Endothelial cell of umbilical vein (primary cell): ENCODE results near the gene FGF3. TPM values are rescaled to one million over a fixed set of nuclear protein-coding genes. Genes with fewer than 3 reads are reported as not detected.

Experiments used
- BruUV-seq: library from RNA; stranded (reverse); fragments of 400-500 nt; replicated peaks from 2 replicates; lab custom pipeline; 2021; lab: Mats Ljungman, UMichigan
- CTCF ChIA-PET: fragments of 300-600, 350-600 bp; sonication (Branson Sonifier 250); formaldehyde crosslinking; loops from one replicate; lab custom pipeline; 2021; ENCODE audit warnings: antibody characterized with exemption, inconsistent platforms; lab: Charles Lee
- POLR2A ChIA-PET: fragments of 300-600, 350-600 bp; sonication (Branson Sonifier 250); formaldehyde crosslinking; loops from one replicate; lab custom pipeline; 2021; ENCODE audit warnings: antibody characterized with exemption, inconsistent platforms; lab: Charles Lee
- DNase-seq: peaks from one replicate; pipeline ENCODE4 v3.0.0-alpha.2; 2011; ENCODE audit warnings: low read depth, low spot score
- FAIRE-seq: peaks from 2 replicates; lab custom pipeline; 2011; peaks lifted over from hg19 to GRCh38; lab: Jason Lieb, UNC
- H2AFZ ChIP-seq: 2 replicates; pipeline ENCODE4 v1.6.0; 2012; ENCODE audit warnings: low read depth, low read length, control low read depth, inconsistent platforms
- H3K27ac ChIP-seq: 2 replicates; pipeline ENCODE4 v1.5.1; 2011; ENCODE audit warnings: low read depth, mild to moderate bottlenecking, control low read depth, low read length, moderate library complexity; ENCODE audit not compliant: insufficient read depth
- H3K27me3 ChIP-seq, 2 experiments: 2 replicates each; pipeline versions ENCODE4 v1.6.0 to v1.6.1; 2011; ENCODE audit warnings: low read length in 2 of 2, mixed read lengths in 1 of 2; ENCODE audit not compliant: control insufficient read depth in 2 of 2, insufficient read depth in 2 of 2
- H3K36me3 ChIP-seq, 2 experiments: 2 replicates in 1 of 2; 3 replicates in 1 of 2; pipeline ENCODE4 v1.5.1; 2011; ENCODE audit warnings: low read length in 2 of 2, mild to moderate bottlenecking in 1 of 2, moderate library complexity in 1 of 2; ENCODE audit not compliant: control insufficient read depth in 2 of 2, insufficient read depth in 2 of 2; ENCODE audit errors: extremely low read depth in 1 of 2
- H3K4me1 ChIP-seq: 3 replicates; pipeline ENCODE4 v1.5.1; 2011; ENCODE audit warnings: mild to moderate bottlenecking, low read length; ENCODE audit not compliant: control insufficient read depth, insufficient read depth; ENCODE audit errors: extremely low read depth
- H3K4me2 ChIP-seq: 2 replicates; pipeline ENCODE4 v1.6.1; 2011; ENCODE audit warnings: low read length, control low read depth, mixed read lengths; ENCODE audit not compliant: insufficient read depth
- H3K4me3 ChIP-seq, 3 experiments: fragments of 200-600 bp in 1 of 3; sonication (generic), shearing (Covaris generic) in 1 of 3; replicated peaks in 1 of 3; 2 replicates each; pipeline ENCODE4 v1.5.1; 2011 to 2016; ENCODE audit warnings: control low read depth in 3 of 3, low read length in 3 of 3, mild to moderate bottlenecking in 2 of 3, inconsistent platforms in 1 of 3, low read depth in 1 of 3, moderate library complexity in 1 of 3; ENCODE audit not compliant: insufficient read depth in 1 of 3
- H3K79me2 ChIP-seq: 2 replicates; pipeline ENCODE4 v1.6.0; 2012; ENCODE audit warnings: low read length, inconsistent platforms; ENCODE audit not compliant: control insufficient read depth, insufficient read depth
- H3K9ac ChIP-seq: replicated peaks from 2 replicates; pipeline ENCODE3; 2011; ENCODE audit warnings: low read length, control low read depth; ENCODE audit not compliant: insufficient read depth; ENCODE audit errors: extremely low read depth
- H3K9me1 ChIP-seq: replicated peaks from 3 replicates; pipeline ENCODE4 v1.6.0; 2011; ENCODE audit warnings: mild to moderate bottlenecking, low read length; ENCODE audit not compliant: control insufficient read depth, insufficient read depth; ENCODE audit errors: extremely low read depth
- H3K9me3 ChIP-seq: replicated peaks from 2 replicates; pipeline ENCODE4 v1.5.1; 2012; ENCODE audit warnings: low read length, inconsistent platforms; ENCODE audit not compliant: control insufficient read depth, insufficient read depth
- H4K20me1 ChIP-seq: replicated peaks from 2 replicates; pipeline ENCODE3; 2011; ENCODE audit warnings: mild to moderate bottlenecking, low read length; ENCODE audit not compliant: control insufficient read depth, insufficient read depth; ENCODE audit errors: extremely low read depth
- EZH2 ChIP-seq: IDR thresholded peaks from 2 replicates; pipeline ENCODE4 v1.6.1; 2012; ENCODE audit warnings: borderline replicate concordance, low read depth, mild to moderate bottlenecking, moderate library complexity, low read length, inconsistent platforms; ENCODE audit not compliant: severe bottlenecking
- FOS ChIP-seq: IDR thresholded peaks from 2 replicates; pipeline ENCODE4 v1.6.1; 2011; ENCODE audit warnings: mild to moderate bottlenecking, low read length, moderate library complexity, borderline replicate concordance; ENCODE audit not compliant: insufficient read depth
- GATA2 ChIP-seq: IDR thresholded peaks from 2 replicates; pipeline ENCODE4 v1.7.0; 2011; ENCODE audit warnings: low read depth, mild to moderate bottlenecking, moderate library complexity, mixed read lengths, low read length; ENCODE audit not compliant: insufficient read length, insufficient read depth
- JUN ChIP-seq: IDR thresholded peaks from 2 replicates; pipeline ENCODE4 v1.6.1; 2011; ENCODE audit warnings: borderline replicate concordance, low read depth; ENCODE audit not compliant: insufficient read length, insufficient read depth
- MYC ChIP-seq: IDR thresholded peaks from one replicate; pipeline ENCODE4 v1.6.1; 2011; ENCODE audit warnings: mild to moderate bottlenecking, low read depth, low read length
- POLR2A ChIP-seq: IDR thresholded peaks from 2 replicates; pipeline ENCODE4 v1.6.1; 2012; ENCODE audit warnings: low read depth, mild to moderate bottlenecking, control low read depth, low read length
- POLR2AphosphoS5 ChIP-seq: IDR thresholded peaks from 2 replicates; pipeline ENCODE4 v1.6.1; 2012; ENCODE audit warnings: low read depth, mild to moderate bottlenecking, control low read depth, low read length, moderate library complexity; ENCODE audit not compliant: insufficient read depth
- dilution Hi-C: fragments of 300-500 bp; cut with MboI; formaldehyde crosslinking; loops from one replicate; pipeline ENCODE4 v1.15.0; 2019; ENCODE audit warnings: low sequenced_read_pairs; ENCODE audit not compliant: extremely low pct_ligation_motif_present
- intact Hi-C: fragments of 100-400 bp; cut with micrococcal nuclease; formaldehyde crosslinking; loops from one replicate; pipeline ENCODE4 v1.10.0; 2022
- polyA plus RNA-seq, 4 experiments: library from polyadenylated mRNA; depleted of rRNA in 3 of 4; stranded (reverse) in 3 of 4; unstranded in 1 of 4; fragments of >200 nt; gene quantifications; 2 replicates each; pipeline versions ENCODE4 v1.2.1 to v1.2.3, GENCODE V29; 2011 to 2012; ENCODE audit warnings: missing spikeins in 1 of 4
- total RNA-seq: library from RNA; stranded (reverse); gene quantifications from 2 replicates; pipeline ENCODE4 v1.2.3, GENCODE V29; 2021
- TF ChIP-seq, protein P1 (sequence below): IDR thresholded peaks from 2 replicates; pipeline ENCODE4 v1.6.1; 2011; ENCODE audit not compliant: insufficient read depth, insufficient read length
- TF ChIP-seq, protein P2 (sequence below), 2 donors: IDR thresholded peaks; 1 replicate in 1 of 2; 2 replicates in 1 of 2; pipeline ENCODE4 v1.5.1; 2011; ENCODE audit warnings: low read length in 2 of 2, mild to moderate bottlenecking in 2 of 2, moderate library complexity in 2 of 2, control low read depth in 1 of 2, inconsistent platforms in 1 of 2, low read depth in 1 of 2; ENCODE audit not compliant: insufficient read depth in 1 of 2; ENCODE audit errors: extremely low read depth in 1 of 2

The FGF3 gene
- total and polyA plus RNA-seq, 2 donors (not counting 3 experiments of a cell fraction or from before 2014, with no cell fraction given) = not detected

DNA sequence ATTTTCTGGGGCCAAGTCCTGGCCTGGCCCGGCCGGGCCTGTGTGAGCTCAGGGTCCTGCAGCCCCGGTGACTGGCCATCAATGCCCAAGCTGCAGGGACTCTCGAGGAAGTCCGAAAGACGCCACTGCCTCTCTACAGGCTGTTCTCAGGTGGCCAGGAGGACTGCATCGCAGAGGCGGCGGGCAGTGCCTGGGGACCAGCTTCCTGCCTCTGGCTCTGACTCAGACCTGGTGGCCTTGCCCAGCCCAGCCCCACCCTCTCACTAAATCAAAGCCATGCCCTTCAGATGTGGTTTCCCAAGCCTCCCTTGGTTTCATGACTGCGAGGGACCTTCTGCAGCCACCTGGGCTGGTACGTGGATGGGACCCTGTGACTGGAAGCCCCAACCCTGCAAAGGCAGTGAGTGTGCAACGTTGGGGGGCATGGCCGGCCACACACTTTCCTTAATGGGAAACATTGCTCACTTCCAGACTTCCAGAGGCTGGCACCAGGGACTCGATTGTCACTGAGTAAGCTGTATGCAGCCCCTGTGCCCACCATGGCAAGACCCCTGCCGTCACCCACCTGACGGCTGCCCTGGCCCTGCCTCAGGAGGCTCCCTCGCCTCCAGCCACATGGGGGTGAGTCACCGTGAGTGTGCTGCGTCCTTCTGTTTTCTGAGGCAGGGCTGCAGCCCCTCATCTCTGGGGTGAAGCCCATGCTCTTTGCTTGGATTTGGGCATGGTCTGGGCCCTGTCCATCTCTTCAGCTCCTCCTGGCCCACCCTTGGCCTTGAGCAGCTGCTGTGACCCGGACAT is 6.0 kb upstream of the FGF3 start:
- Histone ChIP-seq H3K4me1 (no peaks in the 10 kb centered on the region), H3K27me3 (peaks cover 5 to 12% of the 10 kb centered on the region in 2 experiments), H3K79me2 (no peaks in the 10 kb centered on the region), H3K9me1 (no peaks in the 10 kb centered on the region), H3K4me3 (no peak overlapping the region), H3K9me3 (no peaks in the 10 kb centered on the region), H3K4me2 (no peak overlapping the region), H4K20me1 (no peaks in the 10 kb centered on the region), H3K9ac (no peak overlapping the region), H2AFZ (no peak overlapping the region), H3K36me3 (no peaks in the 10 kb centered on the region), H3K27ac (no peak overlapping the region)
- no peak for FAIRE-seq
- intact Hi-C loops = no loop called here
- TF ChIP-seq EZH2 = no peak
- TF ChIP-seq MYC = no peak
- no peak for TF ChIP-seq POLR2A
- TF ChIP-seq, protein P1, sequence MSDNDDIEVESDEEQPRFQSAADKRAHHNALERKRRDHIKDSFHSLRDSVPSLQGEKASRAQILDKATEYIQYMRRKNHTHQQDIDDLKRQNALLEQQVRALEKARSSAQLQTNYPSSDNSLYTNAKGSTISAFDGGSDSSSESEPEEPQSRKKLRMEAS = no peak
- TF ChIP-seq POLR2AphosphoS5 = no peak
- no peak for TF ChIP-seq FOS
- TF ChIP-seq GATA2 = no peak
- TF ChIP-seq JUN = no peak
- TF ChIP-seq, protein P2, sequence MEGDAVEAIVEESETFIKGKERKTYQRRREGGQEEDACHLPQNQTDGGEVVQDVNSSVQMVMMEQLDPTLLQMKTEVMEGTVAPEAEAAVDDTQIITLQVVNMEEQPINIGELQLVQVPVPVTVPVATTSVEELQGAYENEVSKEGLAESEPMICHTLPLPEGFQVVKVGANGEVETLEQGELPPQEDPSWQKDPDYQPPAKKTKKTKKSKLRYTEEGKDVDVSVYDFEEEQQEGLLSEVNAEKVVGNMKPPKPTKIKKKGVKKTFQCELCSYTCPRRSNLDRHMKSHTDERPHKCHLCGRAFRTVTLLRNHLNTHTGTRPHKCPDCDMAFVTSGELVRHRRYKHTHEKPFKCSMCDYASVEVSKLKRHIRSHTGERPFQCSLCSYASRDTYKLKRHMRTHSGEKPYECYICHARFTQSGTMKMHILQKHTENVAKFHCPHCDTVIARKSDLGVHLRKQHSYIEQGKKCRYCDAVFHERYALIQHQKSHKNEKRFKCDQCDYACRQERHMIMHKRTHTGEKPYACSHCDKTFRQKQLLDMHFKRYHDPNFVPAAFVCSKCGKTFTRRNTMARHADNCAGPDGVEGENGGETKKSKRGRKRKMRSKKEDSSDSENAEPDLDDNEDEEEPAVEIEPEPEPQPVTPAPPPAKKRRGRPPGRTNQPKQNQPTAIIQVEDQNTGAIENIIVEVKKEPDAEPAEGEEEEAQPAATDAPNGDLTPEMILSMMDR (IDR thresholded peaks at IDR 0.05; ENCODE audit: extremely low read depth in 1 of 2, insufficient read depth in 1 of 2, low read depth in 1 of 2, low read length in 2 of 2) = no peak
- no peak for DNase-seq
- dilution Hi-C loops = no loop called here
- no TSS peak for BruUV-seq
- POLR2A ChIA-PET = interaction anchor here (1.0 kb wide), 1 partner anchor 20 kb away, joined by 4 read pairs; no protein-coding TSS in a partner anchor
- CTCF ChIA-PET = interaction anchor here (0.6 kb wide), 1 partner anchor 80 kb away, joined by 3 read pairs; no protein-coding TSS in a partner anchor
